HG03342 (cell line): ENCODE results near the gene NUDT4.
A peak's percentile ranks its signal among the peaks of the same experiment; 100 is the strongest.
"Not testable (repeated sequence)": the region's sequence is repeated elsewhere in the genome, so short reads cannot be mapped to it uniquely, and the experiment has no call there.

Experiments used
- ATAC-seq: cut with Tn5 transposase; IDR thresholded peaks from one replicate; pipeline ENCODE4 v1.9.1; 2021; ENCODE audit warnings: mild to moderate bottlenecking, moderate library complexity; ENCODE audit not compliant: unreplicated experiment

NUDT4 gene

DNA sequence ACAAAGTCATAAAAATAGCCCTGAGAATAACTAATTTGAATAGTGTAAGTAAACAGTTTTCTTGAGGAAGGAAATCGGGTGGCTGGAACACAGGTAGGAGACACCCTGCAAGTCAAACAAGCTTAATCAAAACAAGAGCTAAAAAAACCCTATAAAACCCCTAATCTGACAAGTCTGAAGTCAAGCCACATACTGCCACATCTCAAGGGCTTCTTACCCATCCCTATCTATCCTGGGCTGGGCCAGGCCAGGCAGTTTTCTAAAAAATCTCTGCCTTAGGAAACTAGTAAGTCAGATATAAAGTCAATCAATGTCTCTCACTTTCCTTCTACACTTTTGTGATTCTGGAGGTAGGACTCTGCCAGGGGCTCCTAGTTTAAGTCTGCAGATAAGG is 48.7 kb downstream of the NUDT4 start:
- peak; percentile 35 for ATAC-seq

DNA sequence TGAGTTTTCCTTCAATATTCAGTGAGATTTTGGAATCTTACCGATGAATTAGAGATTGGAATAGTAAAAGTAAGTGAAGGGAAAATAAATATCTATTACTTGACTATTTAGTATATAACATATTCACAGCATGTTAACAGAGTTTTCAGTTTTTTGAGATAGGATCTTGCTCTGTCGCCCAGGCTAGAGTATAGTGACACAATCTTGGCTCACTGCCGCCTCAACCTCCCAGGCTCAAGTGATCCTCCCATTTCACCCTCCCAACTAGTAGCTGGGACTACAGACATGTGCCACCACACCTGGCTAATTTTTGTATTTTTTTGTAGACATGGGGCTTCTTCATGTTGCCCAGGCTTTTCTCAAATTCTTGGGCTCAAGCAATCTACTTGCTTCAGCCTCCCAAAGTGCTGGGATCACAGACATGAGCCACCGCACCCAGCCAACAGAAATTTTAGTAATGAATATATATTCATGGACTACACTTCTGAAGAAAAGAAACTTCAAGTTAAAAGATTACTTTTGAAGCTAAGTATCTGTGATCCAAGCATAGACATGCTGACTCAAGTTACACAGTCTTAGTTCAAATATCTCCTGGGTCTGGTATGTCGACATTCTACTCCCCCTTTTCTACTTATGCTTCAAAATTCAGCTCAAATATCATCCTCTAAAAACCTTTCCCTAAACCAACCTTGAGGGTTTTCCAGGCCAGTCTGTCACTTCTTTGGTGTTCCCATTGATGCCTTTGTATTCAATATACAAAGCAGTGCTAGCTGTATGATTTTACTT is 50.2 kb downstream of the NUDT4 start:
- ATAC-seq: no peak

DNA sequence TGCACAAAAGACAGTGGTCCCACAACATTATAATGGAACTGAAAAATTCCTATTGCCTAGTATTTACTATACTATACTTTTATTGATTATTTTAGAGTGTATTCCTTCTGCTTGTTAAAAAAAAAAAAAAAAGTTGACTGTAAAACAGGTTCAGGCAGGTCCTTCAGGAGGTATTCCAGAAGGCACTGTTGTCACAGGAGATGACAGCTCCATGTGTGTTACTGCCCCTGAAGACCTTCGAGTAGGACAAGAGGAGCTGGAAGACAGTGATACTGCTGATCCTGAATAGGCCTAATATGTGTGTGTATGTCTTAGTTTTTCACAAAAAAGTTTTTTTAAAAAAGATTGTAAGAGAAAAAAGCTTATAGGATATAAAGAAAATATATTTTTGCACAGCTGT is 51.7 kb downstream of the NUDT4 start:
- no peak for ATAC-seq

DNA sequence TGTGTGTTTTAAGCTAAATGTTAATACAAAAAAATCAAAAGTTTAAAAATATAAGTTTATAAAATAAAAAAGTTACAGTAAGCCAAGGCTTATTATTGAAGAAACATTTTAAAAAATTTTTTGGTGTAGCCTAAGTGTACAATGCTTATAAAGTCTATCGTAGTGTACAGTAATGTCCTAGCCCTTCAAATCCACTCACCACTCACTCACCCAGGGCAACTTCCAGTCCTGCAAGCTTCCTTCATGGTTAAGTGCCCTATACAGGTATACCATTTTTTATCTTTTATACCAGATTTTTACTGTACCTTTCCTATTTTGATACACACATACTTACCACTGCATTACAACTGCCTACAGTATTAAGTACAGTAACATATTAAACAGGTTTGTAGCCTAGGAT is 52.1 kb downstream of the NUDT4 start:
- no peak for ATAC-seq

DNA sequence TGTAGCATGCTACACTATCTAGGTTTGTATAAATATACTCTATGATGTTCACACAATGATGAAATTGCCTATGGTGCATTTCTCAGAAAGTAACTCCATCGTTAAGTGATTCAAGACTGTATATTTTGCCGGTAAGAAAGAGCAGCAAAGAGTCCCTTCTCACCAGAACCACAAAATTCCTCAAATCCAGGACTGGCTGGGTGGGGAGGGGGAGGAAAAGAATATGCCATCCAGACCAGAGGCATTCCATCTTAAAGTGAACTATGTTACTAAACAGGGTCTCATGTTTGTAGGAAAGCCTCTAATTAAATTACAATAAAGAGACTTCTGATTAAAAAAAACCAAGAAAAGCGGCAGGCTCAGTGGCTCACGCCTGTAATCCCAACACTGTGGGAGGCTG is 52.6 kb downstream of the NUDT4 start:
- no peak for ATAC-seq

DNA sequence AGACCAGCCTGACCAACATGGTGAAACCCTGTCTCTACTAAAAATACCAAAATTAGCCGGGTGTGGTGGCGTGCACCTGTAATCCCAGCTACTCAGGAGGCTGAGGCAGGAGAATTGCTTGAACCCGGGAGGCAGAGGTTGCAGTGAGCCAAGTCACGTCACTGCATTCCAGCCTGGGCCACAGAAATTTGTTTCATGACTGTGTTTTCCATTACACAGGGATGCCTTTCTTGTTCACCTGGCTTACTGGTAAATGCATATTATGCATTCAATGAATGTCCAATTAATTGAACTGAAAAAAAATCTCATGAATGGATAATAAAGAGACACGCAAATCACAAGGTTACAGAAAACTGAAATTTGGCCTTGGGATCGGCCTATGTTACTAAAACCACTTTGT is 54.3 kb downstream of the NUDT4 start:
- ATAC-seq: not testable (repeated sequence)

DNA sequence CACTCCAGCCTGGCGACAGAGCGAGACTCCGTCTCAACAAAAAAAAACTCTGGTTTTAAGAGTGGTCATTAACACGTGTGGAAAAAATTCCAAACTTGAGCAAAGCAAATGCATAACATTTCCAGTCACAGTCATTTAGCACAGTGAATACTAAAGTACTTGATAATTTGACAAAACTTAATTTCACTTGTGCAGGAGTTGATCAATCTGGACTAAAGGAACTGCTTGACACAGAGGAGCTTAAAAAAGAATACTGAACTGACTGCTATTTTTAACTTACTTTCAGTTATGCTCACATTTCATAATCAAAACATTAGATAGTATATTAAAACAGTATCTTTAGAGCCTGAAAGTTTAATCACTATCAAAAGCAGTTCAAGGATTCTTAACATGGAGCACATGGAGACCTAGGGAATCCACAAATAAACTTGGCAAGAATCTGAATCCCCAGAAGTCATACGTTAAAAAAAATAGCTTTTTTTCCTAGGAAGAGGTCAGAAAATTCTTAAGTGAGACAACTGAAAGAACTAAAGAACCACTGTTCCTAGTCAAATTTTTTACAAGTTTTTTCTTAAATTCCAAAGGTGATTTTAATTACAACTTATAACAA is 56.6 kb downstream of the NUDT4 start:
- ATAC-seq: no peak

DNA sequence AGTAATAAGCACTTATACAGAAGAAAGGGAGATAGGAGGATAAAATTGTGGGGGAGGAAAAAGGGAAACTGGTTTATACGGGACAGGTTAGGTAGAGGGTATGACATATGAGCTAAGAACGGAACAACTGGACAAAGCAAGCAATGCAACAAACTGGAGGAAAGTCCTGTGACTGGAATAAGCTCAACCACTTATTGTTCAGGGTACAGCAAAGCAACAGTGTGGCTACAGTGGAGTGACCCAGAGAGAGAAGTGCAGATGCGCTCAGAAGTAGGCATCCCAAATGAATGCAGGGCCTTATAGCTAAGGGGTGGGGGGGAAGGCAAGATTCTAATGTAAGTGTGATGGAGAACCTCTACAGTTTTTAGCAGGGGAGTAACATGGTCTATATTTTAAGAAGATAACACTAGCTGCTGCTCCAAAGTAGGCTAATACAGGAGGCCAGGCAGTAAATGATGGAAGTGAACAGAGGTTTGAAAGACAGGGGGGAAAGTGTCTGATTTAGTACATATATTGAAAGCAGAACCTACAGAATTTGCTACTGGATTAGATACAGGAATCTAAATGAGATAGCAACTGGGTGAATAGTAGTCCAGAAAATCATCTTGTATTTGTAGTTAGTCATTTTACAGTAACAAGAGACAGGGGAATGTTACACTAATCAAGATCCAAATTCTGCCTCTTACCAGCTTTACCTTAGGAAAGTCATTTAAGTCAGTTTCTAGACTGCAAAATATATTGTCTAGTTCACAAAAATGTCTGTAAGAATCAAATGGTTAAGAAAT is 60.7 kb downstream of the NUDT4 start:
- ATAC-seq: no peak

DNA sequence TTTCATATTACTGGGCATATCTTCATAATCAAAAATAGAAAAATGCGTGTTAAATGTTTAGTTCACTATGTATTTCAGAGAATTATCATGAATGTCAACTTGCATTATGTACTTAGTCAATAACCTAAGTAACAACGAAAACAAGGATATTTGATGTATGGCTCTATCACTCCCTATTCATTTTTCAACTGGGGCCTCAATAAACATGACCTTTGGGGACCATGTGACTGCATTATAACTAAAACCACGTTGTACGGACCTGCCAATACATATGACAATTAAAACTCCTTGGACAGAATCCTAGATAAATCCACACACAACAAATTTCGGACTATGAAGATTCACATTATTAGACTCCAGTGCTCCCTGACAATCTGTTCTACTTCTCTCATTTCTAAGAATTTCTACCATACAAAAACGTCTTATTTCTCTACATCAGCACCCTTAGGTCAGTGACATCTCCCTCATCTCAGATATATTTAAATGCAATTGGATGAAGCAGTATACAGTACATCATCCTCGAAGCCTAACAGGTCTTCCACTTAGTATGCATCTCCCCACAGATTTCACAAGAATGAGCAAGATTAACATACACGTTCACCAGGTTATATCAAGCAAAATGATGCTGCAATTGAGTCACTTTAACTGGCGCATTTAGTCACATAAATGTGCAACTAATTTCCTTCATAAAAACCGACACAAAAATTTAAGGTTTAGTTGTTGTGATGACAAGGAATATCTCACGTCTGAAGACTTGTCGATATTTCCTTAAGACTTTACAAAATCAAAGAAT is 62.5 kb downstream of the NUDT4 start:
- no peak for ATAC-seq

DNA sequence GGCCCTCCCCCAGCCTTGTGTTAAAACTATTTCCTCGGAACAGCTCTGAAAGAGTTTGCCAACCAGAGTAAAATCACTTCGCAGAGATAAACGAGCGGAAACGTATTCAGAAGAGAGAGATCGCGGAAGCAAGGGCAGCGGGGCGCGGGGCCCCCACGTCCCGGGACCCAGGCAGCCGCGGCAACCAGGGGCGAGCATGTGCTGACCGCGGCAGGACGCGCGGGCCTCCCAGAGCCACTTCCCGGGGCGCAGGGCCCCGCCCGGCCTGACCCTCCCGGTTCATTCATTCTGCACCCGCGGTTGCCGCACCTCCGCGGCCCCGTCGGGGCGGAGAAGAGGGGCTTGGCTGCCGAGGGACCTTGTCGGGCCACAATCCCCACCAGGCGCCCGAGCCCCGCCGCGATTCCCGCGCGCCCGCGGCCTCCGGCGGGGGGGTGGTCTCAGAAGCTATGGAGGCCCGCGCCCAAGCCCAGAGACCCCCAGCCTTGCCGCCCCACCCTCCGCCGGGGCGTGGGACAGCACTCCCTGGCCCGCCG is 63.4 kb downstream of the NUDT4 start:
- ATAC-seq: no peak

DNA sequence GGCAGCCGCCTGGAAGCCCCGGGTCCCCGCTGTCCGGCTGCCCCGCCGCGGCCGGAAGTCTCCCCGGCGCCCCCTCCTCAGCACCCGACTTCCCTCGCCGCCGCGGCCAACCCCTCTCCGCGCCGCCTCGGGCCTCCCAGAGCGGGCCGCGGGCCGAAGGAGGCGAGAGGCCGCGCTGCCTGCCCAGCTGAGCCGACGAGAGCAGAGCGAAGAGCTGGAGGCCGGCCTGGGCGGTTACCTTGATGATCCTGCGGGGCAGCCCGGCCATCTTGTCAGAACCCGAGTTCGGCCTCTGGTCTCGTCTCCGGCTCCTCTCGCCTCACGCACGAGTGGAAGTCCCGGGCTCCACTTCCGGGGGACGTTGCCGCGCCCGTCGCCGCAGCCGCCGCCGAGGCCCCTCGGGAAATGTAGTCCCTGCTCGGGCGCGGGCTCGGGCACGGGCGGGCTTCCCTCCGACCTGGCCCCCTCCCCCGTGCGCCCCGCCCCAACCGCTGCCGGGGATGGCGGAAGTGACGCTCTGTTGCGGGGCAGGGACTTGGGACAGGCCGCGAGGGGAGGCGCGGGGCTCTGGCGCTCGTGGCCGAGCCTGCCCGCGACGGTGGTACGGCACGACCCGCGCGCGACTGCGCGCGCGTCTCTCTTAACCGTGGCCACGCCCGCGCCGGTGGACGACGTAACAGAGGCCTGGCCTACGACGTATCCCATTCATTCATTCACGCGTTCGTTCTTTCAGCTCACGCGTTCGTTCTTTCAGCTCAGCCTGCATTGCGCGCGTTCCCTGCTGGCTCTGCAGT is 64.1 kb downstream of the NUDT4 start, which contains the start of gene UBE2N:
UBE2N (minus strand) TSS at position 331 of the 794 bp plus-strand sequence; CDS start at position 268, 63 bp downstream.
- ATAC-seq: peak; percentile 73

DNA sequence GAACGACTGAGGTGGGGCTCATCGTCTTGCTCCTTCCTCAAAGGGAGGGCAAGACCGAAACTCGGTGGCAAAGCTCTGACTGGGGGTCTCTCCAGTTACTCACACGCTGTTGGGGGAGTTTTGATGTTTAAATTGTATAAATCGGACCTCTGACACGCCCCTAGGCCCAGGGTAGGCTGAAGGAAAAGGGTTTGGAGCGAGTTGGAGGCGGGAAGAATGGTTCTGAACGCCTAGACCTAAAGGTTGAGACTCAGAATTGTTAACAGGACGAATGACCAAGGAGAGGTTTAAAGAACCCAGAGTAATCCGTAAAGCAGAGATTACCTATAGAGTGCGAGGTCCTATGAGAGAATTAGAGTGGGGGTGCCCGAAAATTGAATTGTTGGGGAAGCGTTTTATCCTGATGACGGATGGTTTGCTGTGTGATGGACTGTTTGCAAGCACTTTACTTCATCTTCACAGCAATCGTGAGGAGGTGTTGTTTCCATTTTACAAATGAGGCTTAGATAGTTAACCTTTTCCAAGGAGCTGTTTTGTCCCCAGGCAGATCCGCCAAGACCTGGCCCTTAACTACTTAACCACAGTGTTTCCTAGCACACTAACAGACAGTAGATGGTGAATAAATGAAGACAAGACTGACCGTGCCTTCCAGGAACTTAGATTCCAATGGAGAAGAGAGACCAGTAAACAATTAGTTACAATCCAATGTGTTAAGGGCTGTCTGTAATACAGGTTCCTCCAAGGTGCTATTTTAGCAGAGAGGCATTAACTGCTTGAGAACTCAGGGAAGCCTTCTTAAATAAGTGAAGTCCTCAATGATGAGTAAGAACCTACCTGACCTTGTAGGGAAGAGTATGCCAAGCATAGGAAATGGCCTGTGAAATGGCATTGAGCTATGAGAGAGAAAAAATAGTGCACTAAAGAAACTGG is 65.0 kb downstream of the NUDT4 start:
- no peak for ATAC-seq

DNA sequence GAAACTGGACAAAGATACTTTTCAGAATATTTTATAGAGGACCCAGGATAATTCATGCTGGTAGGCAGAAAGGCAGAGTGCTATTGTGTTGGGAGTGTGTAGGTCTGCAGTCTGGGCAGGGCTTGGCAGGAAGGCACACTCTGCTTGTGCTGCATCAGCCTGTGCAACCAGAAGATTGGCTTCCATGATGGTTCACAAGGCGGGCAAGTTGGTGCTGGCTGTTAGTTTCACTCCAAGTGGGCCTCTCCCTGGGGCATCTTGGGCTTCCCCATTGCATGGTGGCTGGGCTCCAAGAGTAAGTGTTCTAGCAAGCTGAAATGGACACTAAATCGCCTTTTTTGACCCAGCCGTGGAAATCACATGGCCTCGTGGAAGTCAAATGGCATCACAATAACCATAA is 65.9 kb downstream of the NUDT4 start:
- no peak for ATAC-seq

DNA sequence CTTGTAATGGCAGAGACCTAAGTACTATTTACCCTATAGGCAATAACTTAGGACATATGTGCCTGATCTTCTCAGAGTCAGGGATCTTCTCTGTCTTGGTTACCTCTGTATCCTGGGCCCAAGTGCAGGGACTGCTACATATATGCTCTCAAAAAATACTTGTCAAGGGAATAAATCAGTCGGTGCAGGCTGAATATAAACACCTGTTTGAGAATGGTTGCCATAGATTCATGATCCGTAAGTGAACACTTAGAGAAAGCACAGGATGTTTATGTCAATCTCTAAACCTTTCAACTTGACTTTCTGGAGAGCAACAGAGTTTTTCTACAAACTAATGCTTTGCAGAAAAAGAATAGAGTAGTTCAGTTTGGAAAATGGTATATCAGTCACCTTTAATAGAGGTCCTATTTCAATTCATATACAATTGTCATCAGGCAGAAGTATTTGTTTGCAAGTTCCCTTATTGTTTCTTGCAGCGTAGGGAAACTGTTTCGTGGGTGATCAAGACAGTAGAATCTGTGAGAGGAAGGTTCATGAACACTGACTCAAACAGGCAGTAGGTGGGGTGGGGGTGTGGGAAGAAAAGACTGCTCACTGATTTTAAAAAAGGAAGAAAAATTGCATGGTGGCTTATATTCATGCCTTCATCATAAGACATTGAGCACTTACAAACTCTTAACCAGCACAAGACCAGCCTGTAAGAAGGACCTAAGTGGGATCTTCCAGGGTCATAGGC is 70.0 kb downstream of the NUDT4 start:
- ATAC-seq: no peak

DNA sequence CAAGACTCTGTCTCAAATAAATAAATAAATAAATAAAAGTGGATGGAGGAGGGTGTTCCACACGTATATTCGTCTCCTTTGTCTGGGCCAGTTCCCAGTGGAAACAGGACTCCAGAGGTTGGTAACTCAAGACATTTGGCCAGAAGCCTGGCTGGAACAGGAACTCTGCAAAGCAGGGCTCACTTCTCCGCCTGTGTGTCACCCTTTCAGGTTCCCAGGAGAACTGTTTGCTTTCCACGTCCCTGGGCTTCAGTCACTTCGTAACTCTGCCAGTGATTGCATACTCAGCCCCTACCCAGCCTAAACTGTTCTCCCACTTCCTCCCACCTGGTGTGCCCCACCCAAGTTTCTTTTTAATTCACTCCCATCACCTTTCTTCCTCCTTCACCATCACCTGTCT is 71.1 kb downstream of the NUDT4 start:
- no peak for ATAC-seq

DNA sequence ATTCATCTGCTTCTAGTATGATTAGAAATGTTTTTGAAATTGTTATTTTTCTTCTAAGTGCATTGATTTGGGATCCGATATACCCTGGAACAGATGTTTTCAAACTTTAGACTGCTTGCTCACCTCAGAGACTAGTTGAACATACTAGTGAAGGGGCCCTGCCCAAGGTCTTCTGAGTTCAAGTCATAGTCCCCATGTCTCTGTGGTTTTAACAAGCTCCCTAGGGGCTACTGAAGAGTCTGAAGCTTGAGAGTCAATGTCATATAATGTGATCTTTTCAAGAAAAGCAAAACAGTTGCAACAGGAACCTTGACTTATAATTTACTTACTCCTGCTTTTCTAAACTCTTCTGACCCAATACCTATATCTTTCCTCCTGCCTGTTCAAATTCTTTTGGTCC is 71.6 kb downstream of the NUDT4 start:
- peak; percentile 92 for ATAC-seq

DNA sequence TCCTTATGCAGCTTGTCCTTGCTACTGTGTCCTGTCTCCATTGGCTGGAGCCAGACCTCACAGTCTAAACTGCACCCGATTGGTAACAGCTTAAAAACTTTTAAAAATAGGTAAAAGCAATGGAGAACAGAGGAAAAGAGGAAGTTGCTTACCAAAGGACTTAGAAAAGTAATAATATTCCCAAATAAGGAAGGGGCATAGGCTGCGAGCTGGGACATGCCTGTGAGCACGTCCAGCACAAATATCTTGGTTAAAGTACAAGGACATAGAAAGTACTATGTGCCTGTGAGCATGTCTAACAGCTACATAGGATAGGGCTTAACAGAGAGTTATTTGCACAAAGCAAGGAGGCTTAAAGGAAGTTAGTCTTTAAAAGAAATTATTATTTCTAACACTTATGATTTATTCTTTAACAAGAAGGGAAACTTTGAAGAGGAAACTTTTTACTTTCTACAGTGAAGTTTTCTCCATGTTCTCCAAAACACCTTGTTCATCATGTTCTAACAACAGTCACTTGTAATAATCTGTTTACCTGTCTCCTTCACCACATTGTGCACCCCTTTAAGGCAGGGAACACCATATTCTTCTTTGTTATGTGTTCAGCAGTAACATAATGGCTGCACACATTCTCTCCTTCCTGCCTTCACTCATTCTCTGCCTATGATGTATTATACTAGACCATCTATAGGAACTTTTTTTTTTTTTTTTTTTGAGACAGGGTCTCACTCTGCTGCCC is 73.9 kb downstream of the NUDT4 start:
- no peak for ATAC-seq

DNA sequence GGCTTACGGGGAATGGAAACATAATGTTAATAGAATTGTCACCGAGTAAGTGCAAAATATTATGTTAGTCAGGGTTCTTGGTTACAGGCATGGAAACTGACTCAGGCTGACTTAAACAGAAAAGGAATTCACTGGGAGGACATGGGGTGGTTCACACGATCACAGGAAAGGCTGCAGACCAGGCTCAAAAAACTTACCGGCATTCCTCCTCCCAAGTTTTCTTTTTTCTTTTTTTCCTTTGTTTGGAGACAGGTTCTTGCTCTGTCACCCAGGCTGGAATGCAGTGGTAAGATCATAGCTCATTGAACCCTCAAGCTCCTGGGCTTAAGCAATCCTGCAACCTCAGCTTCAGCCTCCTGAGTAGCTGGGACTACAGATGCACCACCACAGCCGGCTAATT is 75.9 kb downstream of the NUDT4 start:
- ATAC-seq: no peak
